GM19452 (cell line): Measurements from ENCODE around the gene SYNGR2.

Experiments
- ATAC-seq: cut with Tn5 transposase; IDR thresholded peaks from one replicate; pipeline ENCODE4 v1.9.1; 2021; ENCODE audit not compliant: unreplicated experiment

The SYNGR2 gene

DNA sequence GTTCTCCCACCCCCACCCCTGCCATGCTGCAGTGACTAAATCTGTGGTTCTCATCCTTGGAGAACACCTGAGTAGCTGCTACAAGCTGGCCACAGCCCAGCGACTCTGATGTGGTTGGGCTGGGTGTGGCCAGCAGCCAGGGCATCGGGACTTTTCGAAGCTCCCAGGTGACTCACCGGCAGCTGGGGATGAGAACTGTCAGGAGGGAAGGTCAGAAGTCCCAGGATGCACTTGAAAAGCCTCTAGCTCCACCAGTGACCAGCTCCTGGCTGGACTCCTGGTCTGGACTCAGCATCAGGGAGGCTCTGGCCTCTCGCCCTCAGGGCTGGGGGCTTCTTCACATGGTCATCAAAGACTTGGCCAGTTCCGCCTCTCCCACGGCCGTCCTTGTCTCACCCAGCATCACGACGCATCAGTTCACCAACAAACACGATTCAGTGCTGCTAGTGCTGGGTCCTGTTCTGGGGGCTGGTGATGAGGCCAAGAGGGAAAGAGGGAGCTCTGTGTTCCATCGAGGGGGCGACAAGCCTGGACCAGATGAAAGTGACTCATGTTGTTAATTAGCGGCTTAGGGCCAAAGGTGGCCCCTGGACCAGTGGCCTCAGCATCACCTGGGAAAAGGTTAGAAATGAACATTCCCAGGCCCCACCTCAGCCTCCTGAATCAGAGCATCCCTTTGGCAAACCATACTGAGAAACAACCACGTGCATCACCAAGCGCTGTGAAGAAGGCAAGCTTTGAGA, 26.1 kb upstream of the SYNGR2 start:
- no peak for ATAC-seq

DNA sequence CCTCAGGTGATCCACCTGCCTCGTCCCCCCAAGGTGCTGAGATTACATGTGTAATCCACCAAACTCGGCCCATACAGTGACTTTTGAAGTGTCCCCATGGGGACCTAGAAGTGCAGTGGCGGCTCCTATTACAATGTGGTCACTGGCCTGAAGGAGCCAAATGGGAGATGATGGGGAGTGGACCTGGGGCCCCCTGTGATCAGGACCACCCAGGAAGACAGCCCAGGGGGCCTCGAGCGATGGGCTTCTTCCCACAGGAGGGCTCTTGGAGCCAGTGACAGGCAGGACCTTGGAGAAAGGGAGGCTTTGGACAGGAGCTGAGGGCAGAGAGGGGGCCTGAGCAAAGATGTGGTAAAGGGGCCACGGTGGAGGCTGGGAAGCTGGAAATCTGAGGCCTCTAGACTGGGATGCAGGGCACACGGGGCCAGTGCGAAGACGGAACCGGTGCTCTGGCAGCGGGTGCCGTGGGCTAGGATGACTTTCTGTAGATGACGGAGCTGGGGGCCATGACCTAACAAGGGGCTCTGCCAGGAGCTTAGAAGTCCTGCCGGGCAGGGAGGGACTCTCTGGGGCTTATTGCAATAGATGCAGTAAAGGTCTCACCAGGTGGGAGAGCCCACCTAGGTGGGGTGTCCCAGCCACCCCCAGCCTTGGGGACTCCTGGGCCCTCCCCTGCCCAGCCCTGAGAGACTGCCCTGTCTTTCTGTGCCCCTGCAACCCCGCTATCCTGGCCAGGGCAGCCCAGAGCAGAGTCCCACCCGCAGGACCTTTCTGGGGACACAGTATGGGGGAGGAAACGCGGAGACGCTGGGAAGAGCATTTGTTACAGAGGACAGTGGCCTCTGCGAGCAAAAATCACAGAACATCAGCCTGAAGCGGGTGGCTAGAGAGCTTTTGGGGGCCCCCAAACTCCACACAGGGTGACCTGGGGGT, 24.9 kb upstream of the SYNGR2 start:
- no peak for ATAC-seq

DNA sequence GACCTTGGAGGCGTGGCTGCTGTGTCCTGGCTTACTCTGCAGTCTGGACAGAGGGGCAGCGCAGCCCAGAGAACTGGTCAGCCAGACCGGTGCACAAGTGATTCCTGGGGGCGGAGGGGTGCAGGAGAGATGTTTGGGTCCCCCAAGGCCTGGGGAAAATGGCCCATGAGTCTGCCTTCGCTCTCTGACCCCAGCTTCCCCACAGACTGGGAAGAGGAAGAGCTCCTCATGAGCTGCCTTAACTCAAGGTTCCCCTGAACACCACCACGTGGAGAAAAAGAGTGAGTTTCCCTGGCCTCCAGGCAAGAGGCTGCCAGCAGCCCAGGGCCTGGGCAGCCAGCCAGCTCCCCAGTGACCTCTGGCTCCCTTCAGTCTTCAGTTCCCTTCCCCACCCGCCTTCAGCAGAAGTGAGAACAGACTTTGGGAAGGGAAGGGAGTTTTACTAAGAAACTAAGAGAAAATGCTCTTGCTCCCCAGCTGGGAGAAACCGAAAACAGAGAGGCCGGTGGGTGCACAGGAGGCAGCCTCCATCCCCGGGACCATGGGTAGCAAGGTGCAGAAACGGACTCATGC, 24.1 kb upstream of the SYNGR2 start:
- ATAC-seq, result no peak

DNA sequence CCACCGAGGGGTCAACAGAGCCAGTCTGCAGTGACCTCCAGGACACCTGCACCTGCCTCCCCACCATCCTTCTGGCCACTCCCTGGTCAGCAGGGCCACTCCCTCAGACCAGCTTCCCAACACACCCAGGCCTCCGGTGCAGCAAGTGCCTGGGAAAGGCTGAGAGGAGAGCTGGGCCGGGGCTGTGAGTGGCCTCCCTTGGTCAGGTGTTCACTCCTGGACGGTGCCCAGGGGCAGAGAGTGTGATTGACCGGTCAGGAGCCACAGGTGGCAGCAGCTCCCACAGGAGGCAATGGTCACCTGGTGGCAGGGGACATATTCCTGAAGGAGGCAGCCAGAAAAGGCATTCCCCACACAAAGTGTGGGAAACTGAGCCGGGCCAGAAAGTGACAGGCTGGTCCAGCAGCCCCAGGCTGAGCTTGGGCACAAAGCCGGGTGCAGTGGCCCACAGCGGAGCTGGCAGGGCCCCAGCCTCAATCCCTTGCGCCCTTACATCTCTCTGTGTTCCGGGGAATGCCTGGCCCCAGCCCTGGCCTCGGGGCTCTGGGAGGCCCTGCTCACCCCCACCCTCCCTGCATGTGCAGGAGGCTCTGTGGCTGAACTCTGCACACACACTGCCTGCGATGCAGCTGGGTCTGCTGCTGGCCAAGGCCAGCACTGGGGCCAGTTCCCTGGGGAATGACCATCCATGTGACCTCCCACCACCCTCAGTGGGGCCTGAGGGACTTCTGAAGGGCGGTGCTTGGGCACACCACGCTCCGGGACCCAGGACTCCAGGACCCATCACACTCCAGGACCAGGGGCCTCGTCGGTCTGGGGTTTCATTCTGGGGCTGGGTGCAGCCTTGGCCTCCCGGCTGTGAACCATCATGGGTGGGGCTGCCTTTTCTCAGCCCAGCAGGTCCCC, 23.4 kb upstream of the SYNGR2 start:
- ATAC-seq, result no peak

DNA sequence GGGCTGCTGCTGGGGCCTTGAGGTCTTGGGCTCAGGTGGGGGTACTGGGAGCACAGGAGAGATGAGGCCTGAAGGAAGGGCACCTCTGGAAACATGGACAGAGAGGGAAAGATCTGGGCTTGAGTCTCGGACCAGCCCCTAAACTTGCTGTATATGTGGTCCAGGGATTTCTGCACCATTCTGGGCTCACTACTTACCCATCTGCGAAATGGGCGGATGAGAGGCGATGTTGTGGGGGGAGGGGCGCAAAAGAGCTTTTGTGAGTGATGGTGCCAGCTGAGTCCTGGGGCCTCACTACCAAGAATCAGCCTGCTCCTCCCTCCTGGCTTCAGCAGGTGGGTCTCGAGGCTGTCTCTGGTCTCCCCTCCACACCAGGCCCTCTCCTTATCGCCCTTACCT, 21.9 kb upstream of the SYNGR2 start:
- ATAC-seq, result no peak

DNA sequence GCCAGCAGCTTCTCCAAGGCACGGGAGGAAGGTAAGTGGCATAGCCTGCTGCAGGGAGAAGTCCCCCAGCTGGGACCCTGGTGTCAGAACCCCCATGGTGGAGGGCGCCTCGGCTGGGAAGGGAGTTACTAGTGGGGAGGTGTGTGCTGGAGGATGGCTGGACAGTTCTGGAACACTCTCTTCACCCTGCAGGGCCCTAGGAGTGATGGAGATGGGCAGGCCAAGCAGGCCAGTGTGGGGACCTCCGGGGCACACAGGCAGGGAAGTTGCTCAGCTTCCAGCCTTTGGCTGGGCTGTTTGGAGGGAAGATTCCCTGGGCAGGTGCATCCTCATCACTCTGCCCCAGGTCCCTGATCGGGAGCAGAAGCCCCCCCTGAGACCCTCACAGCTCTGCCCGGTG, 21.5 kb upstream of the SYNGR2 start:
- ATAC-seq, result no peak

DNA sequence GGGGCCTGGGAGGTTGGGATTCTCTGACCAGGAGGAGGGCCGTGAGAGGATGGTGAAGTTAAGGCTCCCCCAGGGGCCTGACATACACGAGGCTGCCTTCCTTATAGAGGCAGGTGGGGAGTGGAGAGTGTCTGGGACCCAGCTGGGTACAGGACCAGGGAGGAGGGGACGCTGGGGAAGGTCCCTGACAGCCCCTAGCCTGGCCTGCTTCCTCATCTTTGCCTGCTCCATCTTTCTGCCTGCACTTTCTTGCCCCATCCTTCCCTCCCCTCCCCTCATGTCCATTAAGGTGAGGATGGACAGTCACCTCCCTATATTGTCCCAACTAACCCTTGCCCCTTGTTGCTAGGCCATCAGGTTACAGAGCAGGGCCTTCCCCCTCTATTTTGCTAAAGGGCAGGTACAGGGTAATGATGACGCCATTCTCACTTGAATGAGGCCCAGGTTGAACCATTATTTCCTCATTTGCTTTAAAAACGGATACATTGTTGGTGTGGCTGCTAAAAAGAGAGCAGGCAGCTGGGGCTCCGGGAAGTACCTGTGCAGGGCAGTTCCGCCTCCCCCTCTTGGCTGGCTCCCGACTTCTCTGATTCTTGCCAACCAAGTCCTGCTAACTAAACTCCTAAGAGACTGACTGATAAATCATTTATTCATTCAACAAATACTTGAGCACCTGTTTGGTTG, 20.9 kb upstream of the SYNGR2 start:
- no peak for ATAC-seq

DNA sequence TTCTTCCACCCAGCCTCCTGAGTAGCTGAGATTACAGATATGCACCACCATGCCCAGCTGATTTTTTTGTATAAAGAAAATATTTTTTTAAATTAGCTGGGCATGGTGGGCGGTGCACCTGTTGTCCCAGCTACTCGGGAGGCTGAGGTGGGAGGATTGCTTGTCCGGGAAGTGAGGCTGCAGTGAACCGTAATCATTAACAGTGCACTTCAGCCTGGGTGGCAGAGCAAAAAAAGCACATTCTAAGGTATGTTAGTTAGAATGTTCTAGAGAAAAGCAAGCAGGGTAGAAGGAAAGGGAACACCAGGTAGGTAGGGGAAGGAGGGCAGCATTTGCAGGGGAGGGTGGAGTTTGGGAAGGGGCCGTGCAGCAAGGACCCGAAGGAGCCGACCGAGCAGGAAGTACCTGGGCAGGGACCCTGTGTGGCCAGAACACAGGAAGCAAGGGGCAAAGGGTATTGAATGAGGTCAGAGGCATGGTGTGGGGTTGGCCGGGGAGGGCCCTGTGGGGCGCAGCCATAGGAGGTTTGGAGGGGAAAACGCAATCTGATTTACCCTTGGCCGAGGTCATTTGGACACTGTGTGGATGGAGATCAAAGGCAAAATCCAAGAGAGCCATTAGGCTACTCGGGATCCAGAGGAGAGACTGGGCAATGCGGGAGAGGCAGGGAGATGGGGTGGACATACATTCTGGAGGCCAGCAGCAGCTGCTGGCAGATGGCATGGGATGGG, 19.9 kb upstream of the SYNGR2 start:
- ATAC-seq, result no peak

DNA sequence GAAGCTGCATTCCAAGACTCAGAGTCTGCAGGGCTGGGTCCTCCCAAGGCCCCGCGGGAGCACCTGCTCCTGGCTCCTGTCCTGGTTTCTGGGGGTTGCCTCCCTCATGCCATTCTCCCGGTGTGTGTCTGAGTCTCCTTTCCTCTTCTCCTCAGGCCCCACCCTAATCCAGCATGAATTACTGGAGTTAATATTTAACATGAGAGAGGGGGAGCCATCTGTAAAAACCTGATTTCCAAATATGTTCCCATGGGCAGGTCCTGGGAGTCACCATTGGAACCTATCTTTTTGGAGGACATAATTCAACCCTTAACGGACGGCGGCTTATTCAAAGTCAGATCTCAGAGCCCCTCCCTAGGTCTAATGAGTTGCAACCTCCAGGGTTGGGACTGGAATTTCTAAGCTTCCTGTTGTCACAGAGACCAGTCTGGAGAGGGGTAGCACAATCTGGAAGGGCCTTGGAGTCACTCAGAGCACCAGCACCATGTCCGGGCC, 16.8 kb upstream of the SYNGR2 start:
- ATAC-seq, result no peak

DNA sequence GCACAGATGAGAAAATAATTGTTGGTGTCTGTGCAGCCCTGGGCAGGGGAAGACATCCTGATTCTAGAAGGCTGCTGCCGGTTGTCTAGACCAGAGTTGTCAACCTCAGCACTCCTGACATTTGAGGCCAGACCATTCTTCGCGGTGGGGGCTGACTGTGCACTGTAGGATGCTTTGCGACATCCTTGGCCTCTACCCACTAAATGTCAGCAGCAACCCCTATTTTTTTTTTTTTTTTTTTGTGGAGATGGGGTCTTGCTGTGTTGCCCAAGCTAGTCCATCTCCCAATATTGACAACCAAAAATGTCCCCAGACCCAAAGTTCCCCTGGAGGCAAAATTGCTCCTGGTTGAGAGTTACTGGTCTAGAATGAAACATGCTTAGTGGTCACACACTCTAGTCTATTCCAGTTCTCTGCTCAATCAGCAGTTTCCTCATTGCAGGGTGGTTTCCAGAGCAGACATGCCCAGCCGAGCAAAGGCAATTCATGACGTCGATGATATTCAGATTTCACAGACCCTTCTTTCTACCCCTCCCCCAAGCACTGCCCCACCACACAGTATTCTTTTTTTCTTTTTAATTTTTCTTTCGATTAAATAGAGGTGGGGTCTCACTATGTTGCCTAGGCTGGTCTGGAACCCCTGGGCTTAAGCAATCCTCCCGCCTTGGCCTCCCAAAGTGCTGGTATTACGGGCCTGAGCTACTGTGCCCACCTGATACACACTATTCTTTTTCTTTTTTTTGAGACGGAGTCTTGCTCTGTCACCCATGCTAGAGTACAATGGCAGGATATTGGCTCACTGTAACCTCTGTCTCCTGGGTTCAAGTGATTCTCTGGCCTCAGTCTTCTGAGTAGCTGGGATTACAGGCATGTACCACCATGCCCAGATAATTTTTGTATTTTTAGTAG, 13.2 kb upstream of the SYNGR2 start:
- ATAC-seq, result peak; percentile 53

DNA sequence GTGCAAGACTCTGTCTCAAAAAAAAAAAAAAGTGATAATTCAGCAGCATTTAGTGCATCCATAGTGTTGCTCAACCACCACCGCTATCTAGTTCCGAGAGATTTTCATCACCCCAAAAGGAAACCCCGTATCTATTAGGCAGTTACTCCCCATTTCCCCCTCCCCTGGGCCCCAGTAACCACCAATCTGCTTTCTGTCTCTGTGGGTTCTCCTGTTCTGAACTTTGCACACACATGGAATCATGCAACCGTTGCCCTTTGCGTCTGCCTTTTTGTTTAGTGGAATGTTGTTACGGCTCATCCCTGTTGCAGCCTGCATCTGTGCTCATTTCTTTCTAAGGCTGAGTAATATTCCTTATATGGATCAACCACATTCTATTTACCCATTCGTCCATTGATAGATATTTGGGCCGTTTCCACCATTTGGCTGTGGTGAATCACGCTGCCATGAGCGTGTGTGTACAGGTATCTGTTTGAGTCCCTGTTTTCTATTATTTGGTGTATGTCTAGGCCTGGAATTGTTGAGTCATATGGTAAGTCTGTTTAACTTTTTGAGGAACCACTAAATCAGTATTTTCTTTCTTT, 8.7 kb upstream of the SYNGR2 start:
- ATAC-seq, result no peak

DNA sequence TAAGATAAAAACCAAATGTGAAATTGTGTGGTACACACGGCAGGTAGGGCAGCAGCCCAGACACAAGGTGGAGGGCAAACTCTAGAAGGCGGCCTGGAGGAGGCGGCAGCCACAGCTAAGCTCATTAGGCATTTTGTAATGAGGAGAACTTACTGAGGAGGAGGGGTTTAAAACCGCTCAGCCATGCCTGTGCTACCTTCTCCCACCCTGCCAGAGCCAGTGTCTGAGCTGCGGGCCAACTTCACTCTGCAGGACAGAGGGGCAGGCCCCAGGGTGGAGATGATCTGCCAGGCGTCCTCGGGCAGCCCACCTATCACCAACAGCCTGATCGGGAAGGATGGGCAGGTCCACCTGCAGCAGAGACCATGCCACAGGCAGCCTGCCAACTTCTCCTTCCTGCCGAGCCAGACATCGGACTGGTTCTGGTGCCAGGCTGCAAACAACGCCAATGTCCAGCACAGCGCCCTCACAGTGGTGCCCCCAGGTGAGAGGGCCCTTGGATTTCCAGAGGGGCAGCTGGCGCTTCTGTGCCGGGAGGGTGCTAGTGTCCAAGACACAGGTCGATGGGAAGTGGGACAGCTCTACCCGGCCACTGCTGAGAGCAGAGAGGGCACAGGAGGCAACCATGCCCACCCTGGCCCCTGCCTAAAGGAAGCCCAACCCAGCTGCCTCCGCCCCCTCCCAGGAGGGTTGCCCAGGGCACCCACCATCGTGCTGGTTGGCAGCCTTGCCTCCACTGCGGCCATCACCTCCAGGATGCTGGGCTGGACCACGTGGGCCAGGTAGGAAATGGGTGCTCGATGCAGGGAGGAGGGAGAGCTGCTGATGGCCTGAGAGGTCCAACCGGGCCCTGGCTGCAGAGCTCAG, 4.3 kb upstream of the SYNGR2 start:
- ATAC-seq, result no peak

DNA sequence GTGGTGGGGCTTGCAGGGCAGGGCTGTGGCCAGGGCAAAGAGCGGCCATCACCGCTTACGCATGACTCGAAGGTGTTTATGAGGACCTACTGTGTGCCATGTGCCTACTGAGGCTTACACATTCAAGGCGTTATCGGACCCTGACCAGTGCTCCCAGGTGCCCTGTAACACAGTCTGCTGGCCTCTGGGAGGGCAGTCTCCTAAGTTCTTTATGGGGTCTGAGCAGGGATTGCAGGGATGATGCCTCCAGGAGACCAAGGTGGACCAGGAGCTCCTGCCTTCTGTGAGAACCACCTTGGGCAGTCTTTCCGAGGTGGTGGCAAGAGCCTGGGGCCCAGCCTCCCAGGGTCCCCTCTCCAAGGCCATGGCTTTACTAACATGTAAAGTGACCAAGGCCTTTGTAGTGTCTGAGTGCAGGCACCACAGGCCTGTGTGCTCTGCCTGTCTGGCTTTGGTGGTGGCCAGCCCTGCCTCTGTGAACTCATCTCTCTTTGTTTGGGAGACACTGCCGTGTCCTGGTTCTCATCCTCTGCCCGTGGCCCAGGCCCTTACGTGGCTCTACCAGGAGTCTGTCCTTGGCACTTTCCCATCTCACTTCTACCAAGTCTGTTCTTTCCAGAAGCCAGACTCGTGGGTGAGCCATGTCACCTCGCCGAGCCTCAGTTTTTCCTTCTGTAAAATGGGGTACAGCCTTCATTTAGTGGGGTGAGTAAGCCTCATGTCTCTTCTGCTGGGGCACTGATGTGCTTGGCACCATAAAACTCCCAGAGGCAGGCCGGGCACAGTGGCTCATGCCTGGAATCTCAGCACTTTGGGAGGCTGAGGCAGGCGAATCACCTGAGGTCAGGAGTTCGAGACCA, 3.4 kb upstream of the SYNGR2 start:
- ATAC-seq, result no peak

DNA sequence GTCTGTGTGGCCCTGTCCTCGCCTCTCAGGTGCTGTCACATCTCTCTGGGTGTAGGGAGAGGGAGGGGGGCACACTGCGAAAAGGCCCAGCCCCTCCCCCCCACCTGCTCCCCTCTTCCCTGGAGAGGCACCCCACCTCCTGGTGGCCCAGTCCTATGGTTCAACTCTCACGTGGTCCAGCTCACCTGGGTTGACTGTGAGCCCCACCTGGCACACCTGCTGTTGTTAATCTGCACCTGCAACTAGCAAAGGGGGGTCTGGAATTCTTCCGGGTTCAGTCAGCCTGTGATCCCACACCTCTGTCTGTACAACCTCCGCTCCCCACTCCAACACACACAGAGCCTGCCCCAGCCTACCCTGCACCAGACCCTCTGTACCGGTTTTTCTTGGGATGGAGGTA, 2.0 kb upstream of the SYNGR2 start:
- ATAC-seq, result no peak

DNA sequence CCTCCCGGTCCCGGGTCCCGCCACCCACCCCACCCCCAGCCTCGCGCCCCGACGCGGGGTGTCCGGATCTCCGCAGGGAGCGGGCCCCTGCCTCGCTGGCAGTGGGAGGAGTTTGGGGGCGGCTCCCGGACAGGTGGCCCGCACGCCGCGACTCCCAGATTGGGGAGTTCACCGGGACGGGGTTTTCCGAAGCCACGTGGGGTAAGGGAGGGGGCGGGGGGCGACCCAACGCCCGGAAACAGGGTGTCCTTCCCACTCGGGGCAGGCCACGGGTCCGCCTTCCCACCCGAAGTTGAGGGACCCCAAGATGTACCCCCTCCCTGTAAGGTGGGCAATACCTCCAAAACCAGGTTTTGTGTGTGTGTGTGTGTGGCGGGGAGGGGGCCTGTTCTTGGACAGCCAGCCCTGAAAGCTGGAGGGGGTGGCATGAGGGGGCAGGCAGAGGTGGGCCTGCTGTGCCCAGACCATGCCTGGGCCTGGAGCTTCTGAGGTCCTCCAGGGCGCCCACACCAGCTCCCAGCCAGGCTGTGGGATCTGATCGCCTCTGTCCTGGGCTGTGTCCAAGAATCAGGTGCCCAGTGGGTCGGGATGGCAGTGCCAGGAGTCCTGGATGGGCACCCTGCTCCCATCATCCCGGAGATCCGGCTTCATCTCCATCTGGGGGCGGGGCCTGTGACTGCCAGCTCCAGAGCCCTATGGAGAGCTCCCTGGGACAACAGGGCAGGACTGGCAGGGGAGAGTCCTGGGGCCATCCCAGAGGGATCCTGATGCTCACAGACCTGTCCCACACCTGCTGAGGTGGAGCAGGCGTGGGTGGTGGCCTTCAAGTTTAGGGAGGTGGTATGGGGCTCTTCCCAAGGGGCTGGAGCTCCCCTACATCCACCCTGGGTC, 767 bp downstream of the SYNGR2 start:
- peak; percentile 9 for ATAC-seq
